ENCODE measurements around the gene CD34. TPM values are rescaled to one million over a fixed set of nuclear protein-coding genes. Genes with fewer than 3 reads are reported as not detected.

The CD34 gene
- total RNA-seq, 1 experiment from 2014 or later: not detected

DNA sequence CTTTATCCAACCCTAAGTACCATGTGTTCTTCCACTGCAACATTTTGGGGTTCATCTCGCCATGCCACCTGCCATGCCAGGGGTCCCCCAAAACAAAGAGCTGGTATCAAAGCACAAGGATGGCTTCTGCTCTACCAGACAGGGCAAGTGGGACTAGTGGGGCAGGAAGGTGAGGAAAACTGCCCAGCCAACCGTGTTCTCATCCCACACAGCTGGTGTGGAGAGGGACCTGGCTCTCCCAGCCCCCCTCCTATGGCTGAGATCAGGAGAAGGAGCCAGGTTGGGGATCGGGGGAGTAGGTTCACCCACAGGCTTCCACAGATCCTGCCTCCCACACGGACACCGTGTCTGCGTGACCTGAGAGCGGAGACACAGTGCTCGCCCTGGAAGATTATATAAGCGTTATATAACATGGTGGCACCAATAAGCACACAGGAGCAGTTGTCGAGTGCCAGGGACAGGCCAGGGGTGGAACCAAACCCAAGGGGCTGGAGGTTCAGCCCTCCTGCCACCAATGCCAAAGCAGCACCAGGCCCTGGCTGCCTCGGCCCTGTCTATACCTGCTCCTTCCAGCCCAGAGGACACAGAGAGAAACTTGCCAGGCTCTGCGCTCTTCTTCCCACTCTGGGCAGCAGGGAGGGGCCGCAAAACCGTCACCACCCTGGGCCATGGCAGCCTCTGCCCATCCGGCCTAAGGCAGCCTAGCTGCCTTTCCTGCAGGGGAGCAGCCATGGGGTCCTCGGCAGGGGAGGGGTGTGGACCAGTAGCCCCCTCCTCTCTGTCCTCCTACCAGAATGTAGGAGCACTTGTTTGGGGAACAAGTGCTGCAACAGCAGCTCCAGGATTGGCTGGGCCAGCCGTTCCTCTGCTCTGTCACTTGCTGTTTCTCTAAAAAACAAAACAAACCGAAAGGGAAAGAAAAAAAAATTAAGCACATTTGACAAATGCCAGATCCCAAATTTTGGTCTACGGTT, 43.5 kb downstream of the CD34 start:
- Histone ChIP-seq H3K27me3 (ENCODE audit: insufficient read depth, low read depth) (no peaks in the 10 kb centered on the region), H3K27ac (no peak overlapping the region), H3K4me3 (peak overlapping the region; percentile 66; the same call in 1 of the 2 replicates), H3K9me2 (ENCODE audit: insufficient read depth) (0 out of 2 replicates have a peak, but pooled peaks cover 2% of the 10 kb centered on the region), H3K36me3 (ENCODE audit: low read depth) (no peaks in the 10 kb centered on the region), H2AFZ (no peak overlapping the region), H3K4me2 (peak overlapping the region; percentile 94; the same call in 1 of the 2 replicates), H3F3A (ENCODE audit: insufficient read depth, low read depth) (peaks cover 8% of the 10 kb centered on the region; the same call in 1 of the 2 replicates), H3K79me2 (ENCODE audit: low read depth) (no peaks in the 10 kb centered on the region), H3K9me3 (ENCODE audit: insufficient read depth, low read depth) (no peaks in the 10 kb centered on the region), H4K20me1 (ENCODE audit: insufficient read depth) (no peaks in the 10 kb centered on the region), H3K4me1 (replicated peaks; ENCODE audit: insufficient read depth) (peaks cover 31% of the 10 kb centered on the region)
- no peak for DNase-seq
- intact Hi-C loops (cut with micrococcal nuclease; ENCODE audit: unreplicated experiment): no loop called here
- ChIA-PET POLR2A (ENCODE audit: unreplicated experiment) (no interaction called here), CTCF (interaction anchor here (0.5 to 0.7 kb wide), 3 partner anchors 10 to 1702 kb away, joined by 3 to 4 read pairs (median 3); no protein-coding TSS in a partner anchor)
- TF ChIP-seq, protein P1, sequence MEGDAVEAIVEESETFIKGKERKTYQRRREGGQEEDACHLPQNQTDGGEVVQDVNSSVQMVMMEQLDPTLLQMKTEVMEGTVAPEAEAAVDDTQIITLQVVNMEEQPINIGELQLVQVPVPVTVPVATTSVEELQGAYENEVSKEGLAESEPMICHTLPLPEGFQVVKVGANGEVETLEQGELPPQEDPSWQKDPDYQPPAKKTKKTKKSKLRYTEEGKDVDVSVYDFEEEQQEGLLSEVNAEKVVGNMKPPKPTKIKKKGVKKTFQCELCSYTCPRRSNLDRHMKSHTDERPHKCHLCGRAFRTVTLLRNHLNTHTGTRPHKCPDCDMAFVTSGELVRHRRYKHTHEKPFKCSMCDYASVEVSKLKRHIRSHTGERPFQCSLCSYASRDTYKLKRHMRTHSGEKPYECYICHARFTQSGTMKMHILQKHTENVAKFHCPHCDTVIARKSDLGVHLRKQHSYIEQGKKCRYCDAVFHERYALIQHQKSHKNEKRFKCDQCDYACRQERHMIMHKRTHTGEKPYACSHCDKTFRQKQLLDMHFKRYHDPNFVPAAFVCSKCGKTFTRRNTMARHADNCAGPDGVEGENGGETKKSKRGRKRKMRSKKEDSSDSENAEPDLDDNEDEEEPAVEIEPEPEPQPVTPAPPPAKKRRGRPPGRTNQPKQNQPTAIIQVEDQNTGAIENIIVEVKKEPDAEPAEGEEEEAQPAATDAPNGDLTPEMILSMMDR (conservative IDR thresholded peaks at IDR 0.05): no peak
- TF ChIP-seq EZH2 (IDR thresholded peaks at IDR 0.05; ENCODE audit: low read depth): no peak
- TSS peak; percentile 24 for BruUV-seq (replicated peaks)

DNA sequence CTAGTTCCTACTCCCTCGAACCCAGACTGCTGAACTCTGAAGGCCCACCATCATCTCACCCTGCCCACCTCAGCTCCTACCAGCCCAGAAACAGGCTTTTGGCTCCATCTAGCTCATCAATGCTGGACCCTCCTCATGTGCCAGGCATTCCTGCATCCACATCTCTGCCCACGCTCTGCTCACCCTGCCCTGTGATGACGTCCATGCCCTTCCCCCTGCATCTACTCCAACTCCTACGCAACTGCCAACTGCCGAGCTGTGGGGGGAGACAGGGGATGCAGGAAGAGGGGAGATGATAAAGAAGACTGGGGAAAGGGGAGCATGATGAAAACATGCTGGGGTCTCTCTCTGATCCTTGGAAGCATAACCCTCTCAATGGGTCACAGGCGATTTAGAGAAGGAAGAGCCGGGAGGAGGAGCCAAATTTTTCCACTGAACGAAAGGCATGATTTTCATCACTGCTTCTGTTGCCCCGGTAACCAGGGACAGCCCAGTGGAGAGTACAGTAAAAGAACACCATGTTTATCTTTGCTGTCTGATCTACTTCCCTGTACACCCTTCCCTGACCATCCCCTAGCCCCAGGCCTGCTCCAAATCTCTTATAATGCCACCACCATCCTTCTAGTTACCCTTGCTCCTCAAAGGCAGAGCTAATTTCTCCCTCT, 44.3 kb downstream of the CD34 start:
- intact Hi-C loops (cut with micrococcal nuclease; ENCODE audit: unreplicated experiment): no loop called here
- no TSS peak for BruUV-seq (replicated peaks)
- no peaks in the 10 kb centered on the region for H3K9me3 ChIP-seq (ENCODE audit: insufficient read depth, low read depth)
- H3K9me2 ChIP-seq (ENCODE audit: insufficient read depth): 0 out of 2 replicates have a peak, but pooled peaks cover 2% of the 10 kb centered on the region
- no peak overlapping the region for H3K27ac ChIP-seq
- no peak for DNase-seq
- no peak for TF ChIP-seq EZH2 (IDR thresholded peaks at IDR 0.05; ENCODE audit: low read depth)
- TF ChIP-seq, protein P1 (conservative IDR thresholded peaks at IDR 0.05): no peak
- ChIA-PET POLR2A (ENCODE audit: unreplicated experiment) (no interaction called here), CTCF (interaction anchor here (0.5 kb wide), 1 partner anchor 39 kb away, joined by 3 read pairs; no protein-coding TSS in a partner anchor)
- H3K4me2 ChIP-seq: no peak overlapping the region
- no peaks in the 10 kb centered on the region for H3K79me2 ChIP-seq (ENCODE audit: low read depth)
- H3F3A ChIP-seq (ENCODE audit: insufficient read depth, low read depth): peaks cover 8% of the 10 kb centered on the region; the same call in 1 of the 2 replicates
- H4K20me1 ChIP-seq (ENCODE audit: insufficient read depth): no peaks in the 10 kb centered on the region
- H3K36me3 ChIP-seq (ENCODE audit: low read depth): no peaks in the 10 kb centered on the region
- no peak overlapping the region for H3K4me3 ChIP-seq
- peaks cover 31% of the 10 kb centered on the region for H3K4me1 ChIP-seq (replicated peaks; ENCODE audit: insufficient read depth)
- no peaks in the 10 kb centered on the region for H3K27me3 ChIP-seq (ENCODE audit: insufficient read depth, low read depth)
- H2AFZ ChIP-seq: no peak overlapping the region

DNA sequence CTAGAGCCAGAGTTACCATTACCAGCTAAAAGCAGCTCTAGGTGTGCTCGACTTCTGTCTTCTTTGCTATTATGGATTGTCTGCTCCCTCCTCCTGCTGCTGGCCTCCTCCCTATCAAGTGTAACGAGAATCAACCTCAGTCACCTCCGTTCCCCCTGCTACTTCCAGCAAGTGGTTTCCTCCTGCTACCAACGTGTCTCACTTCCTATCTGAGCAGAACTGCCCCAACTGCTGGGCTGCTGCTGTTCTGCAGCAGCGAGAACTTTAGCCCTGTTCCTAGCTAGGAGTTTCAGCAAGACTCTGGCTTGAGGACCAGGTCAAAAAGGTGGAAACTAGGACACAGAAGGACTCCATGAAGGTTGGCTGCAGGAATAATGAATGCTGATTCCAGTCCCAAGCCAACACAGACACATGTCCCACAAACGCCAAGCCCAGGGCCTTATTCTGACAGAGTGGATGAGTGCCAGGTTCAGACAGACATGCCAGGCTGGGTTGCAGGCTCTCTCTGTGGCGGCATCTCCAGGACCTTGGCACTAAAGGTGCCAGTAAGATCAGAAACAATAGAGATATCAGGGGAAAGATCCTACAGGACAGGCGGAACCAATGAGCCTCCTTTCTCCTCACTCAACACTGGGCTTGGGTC, 46.9 kb downstream of the CD34 start:
- H3K4me3 ChIP-seq: no peak overlapping the region
- H3K27ac ChIP-seq: no peak overlapping the region
- no peaks in the 10 kb centered on the region for H4K20me1 ChIP-seq (ENCODE audit: insufficient read depth)
- H2AFZ ChIP-seq: no peak overlapping the region
- no peak for DNase-seq
- H3F3A ChIP-seq (ENCODE audit: insufficient read depth, low read depth): peaks cover 8% of the 10 kb centered on the region; the same call in 1 of the 2 replicates
- H3K4me1 ChIP-seq (replicated peaks; ENCODE audit: insufficient read depth): peaks cover 26% of the 10 kb centered on the region
- H3K36me3 ChIP-seq (ENCODE audit: low read depth): no peaks in the 10 kb centered on the region
- H3K4me2 ChIP-seq: no peak overlapping the region
- ChIA-PET POLR2A (ENCODE audit: unreplicated experiment) (no interaction called here), CTCF (no interaction called here)
- intact Hi-C loops (cut with micrococcal nuclease; ENCODE audit: unreplicated experiment): no loop called here
- H3K9me3 ChIP-seq (ENCODE audit: insufficient read depth, low read depth): no peaks in the 10 kb centered on the region
- no peaks in the 10 kb centered on the region for H3K79me2 ChIP-seq (ENCODE audit: low read depth)
- no peak for TF ChIP-seq EZH2 (IDR thresholded peaks at IDR 0.05; ENCODE audit: low read depth)
- TF ChIP-seq, protein P1 (conservative IDR thresholded peaks at IDR 0.05): no peak
- no TSS peak for BruUV-seq (replicated peaks)
- H3K27me3 ChIP-seq (ENCODE audit: insufficient read depth, low read depth): no peaks in the 10 kb centered on the region
- no peaks in the 10 kb centered on the region for H3K9me2 ChIP-seq (ENCODE audit: insufficient read depth)

Data from PC-9 (cell line).